ENCODE data around the gene HMCES.

DNA sequence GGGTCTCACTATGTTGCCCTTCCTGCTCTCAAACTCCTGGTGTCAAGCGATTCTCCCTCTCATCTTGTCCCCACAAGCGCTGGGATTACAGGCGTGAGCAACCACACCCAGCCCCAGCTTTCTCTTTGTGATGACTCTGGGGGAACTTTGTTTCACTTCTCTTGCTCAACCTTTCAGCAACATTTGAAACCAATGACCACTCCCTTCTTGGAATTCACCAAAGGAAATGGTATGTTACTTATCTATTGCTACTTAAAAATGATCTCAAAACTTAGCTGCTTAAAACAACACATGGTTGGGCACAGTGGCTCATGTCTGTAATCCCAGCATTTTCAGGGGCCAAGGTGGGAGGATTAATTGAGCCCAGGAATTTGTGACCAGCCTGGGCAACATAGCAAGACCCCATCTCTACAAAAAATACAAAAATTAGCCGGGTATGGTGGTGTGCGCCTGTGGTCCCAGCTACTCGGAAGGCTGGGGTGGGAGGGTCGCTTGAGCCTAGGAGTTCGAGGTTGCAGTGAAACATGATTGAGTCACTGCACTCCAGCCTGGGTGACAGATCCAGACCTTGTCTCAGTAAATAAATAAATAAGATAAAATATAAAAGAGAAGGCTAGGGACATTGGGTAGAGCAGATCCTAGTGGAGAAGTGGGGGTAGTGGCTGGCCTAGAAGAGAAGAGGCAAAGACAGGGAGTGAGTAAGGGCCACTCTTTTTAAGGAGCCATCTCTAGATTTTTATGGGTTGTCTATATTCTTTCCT is 39.5 kb upstream of the HMCES start:
- TF ChIP-seq, protein P1, sequence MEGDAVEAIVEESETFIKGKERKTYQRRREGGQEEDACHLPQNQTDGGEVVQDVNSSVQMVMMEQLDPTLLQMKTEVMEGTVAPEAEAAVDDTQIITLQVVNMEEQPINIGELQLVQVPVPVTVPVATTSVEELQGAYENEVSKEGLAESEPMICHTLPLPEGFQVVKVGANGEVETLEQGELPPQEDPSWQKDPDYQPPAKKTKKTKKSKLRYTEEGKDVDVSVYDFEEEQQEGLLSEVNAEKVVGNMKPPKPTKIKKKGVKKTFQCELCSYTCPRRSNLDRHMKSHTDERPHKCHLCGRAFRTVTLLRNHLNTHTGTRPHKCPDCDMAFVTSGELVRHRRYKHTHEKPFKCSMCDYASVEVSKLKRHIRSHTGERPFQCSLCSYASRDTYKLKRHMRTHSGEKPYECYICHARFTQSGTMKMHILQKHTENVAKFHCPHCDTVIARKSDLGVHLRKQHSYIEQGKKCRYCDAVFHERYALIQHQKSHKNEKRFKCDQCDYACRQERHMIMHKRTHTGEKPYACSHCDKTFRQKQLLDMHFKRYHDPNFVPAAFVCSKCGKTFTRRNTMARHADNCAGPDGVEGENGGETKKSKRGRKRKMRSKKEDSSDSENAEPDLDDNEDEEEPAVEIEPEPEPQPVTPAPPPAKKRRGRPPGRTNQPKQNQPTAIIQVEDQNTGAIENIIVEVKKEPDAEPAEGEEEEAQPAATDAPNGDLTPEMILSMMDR (IDR thresholded peaks at IDR 0.05; ENCODE audit: low read depth, low read length), result no peak
- TF ChIP-seq EZH2phosphoT487 (IDR thresholded peaks at IDR 0.05; ENCODE audit: low read depth), result no peak
